Keratinocyte (primary cell): ENCODE measurements around the gene DLX3.

Source experiments
- CTCF ChIP-seq, 3 experiments: IDR thresholded peaks in 1 of 3; conservative IDR thresholded peaks in 1 of 3; optimal IDR thresholded peaks in 1 of 3; 2 replicates in 2 of 3; 3 replicates in 1 of 3; pipeline versions ENCODE3 to v1.5.1; 2011; ENCODE audit warnings: low read length in 3 of 3, mild to moderate bottlenecking in 3 of 3, moderate library complexity in 2 of 3, control low read depth in 1 of 3, inconsistent platforms in 1 of 3; ENCODE audit not compliant: insufficient read depth in 2 of 3; ENCODE audit errors: extremely low read depth in 1 of 3
- EZH2 ChIP-seq: IDR thresholded peaks from one replicate; pipeline ENCODE4 v1.6.1; 2012; ENCODE audit warnings: inconsistent platforms, mild to moderate bottlenecking, low read length, moderate library complexity

- no peak for TF ChIP-seq CTCF (optimal IDR thresholded peaks at IDR 0.05 in 1 of 3, IDR thresholded peaks at IDR 0.05 in 1 of 3, conservative IDR thresholded peaks at IDR 0.05 in 1 of 3; ENCODE audit: extremely low read depth in 1 of 3, insufficient read depth in 2 of 3, low read length in 3 of 3)
- TF ChIP-seq EZH2: no peak
These were observed 38.3 kb upstream of the DLX3 start for GRCh38 chr17:50033316-50033715.
